ENCODE measurements around the gene NKX1-2.

- TF ChIP-seq REST (IDR thresholded peaks at IDR 0.05; ENCODE audit: insufficient replicate concordance, low read depth): no peak
- TF ChIP-seq CTCF (IDR thresholded peaks at IDR 0.05; ENCODE audit: insufficient read depth, low read length): no peak
These were observed 20.3 kb downstream of the NKX1-2 start for GRCh38 chr10:124429576-124429975.

Measured in HL-60 (cell line).